ENCODE data around the gene LRRC26. TPM values are rescaled to one million over a fixed set of nuclear protein-coding genes. Genes with fewer than 3 reads are reported as not detected.

Gene LRRC26
- total RNA-seq, 2 donors from 2014 or later: not detected

GRCh38 chr9:137160716-137161557 lies 8.9 kb downstream of the LRRC26 start:
- Mint-ChIP-seq H3K27me3 (peaks cover 21% of the 10 kb centered on the region), H3K36me3 (ENCODE audit: low read depth) (no peaks in the 10 kb centered on the region), H3K4me3 (no peak overlapping the region), H3K4me1 (peaks cover 5% of the 10 kb centered on the region), H3K27ac (no peak overlapping the region), H3K9me3 (no peaks in the 10 kb centered on the region)
- ATAC-seq (replicated peaks): no peak

- Mint-ChIP-seq H3K4me1 (peaks cover 5% of the 10 kb centered on the region), H3K4me3 (no peak overlapping the region), H3K27me3 (peaks cover 18% of the 10 kb centered on the region), H3K9me3 (no peaks in the 10 kb centered on the region), H3K27ac (no peak overlapping the region), H3K36me3 (ENCODE audit: low read depth) (no peaks in the 10 kb centered on the region)
- ATAC-seq (replicated peaks): no peak
These were observed 9.8 kb downstream of the LRRC26 start for GRCh38 chr9:137160054-137160425.

GRCh38 chr9:137159105-137160053 lies 10.5 kb downstream of the LRRC26 start:
- Mint-ChIP-seq H3K36me3 (ENCODE audit: low read depth) (no peaks in the 10 kb centered on the region), H3K4me1 (peaks cover 5% of the 10 kb centered on the region), H3K9me3 (no peaks in the 10 kb centered on the region), H3K4me3 (no peak overlapping the region), H3K27ac (no peak overlapping the region), H3K27me3 (peaks cover 21% of the 10 kb centered on the region)
- ATAC-seq (replicated peaks): no peak

- no peak for ATAC-seq (replicated peaks)
- Mint-ChIP-seq H3K4me3 (no peak overlapping the region), H3K27me3 (peaks cover 21% of the 10 kb centered on the region), H3K36me3 (ENCODE audit: low read depth) (no peaks in the 10 kb centered on the region), H3K9me3 (no peaks in the 10 kb centered on the region), H3K4me1 (peaks cover 5% of the 10 kb centered on the region), H3K27ac (no peak overlapping the region)
These were observed 11.2 kb downstream of the LRRC26 start for GRCh38 chr9:137158625-137159024.

GRCh38 chr9:137157618-137158415 lies 12.0 kb downstream of the LRRC26 start:
- Mint-ChIP-seq H3K36me3 (ENCODE audit: low read depth) (no peaks in the 10 kb centered on the region), H3K4me1 (peaks cover 5% of the 10 kb centered on the region), H3K9me3 (no peaks in the 10 kb centered on the region), H3K27ac (no peak overlapping the region), H3K4me3 (peak overlapping the region; percentile 5), H3K27me3 (peaks cover 19% of the 10 kb centered on the region)
- no peak for ATAC-seq (replicated peaks)

GRCh38 chr9:137156567-137157375 lies 13.1 kb downstream of the LRRC26 start:
- Mint-ChIP-seq H3K4me1 (peaks cover 5% of the 10 kb centered on the region), H3K9me3 (no peaks in the 10 kb centered on the region), H3K27ac (no peak overlapping the region), H3K4me3 (peak overlapping the region; percentile 57), H3K36me3 (ENCODE audit: low read depth) (no peaks in the 10 kb centered on the region), H3K27me3 (peaks cover 19% of the 10 kb centered on the region)
- ATAC-seq (replicated peaks): peak; percentile 74

- Mint-ChIP-seq H3K9me3 (no peaks in the 10 kb centered on the region), H3K27me3 (peaks cover 4% of the 10 kb centered on the region), H3K27ac (no peak overlapping the region), H3K4me3 (no peak overlapping the region), H3K4me1 (no peaks in the 10 kb centered on the region), H3K36me3 (ENCODE audit: low read depth) (no peaks in the 10 kb centered on the region)
- ATAC-seq (replicated peaks): no peak
These were observed 16.9 kb downstream of the LRRC26 start for GRCh38 chr9:137152844-137153405.

GRCh38 chr9:137150617-137151457 lies 19.0 kb downstream of the LRRC26 start:
- H3K4me1 Mint-ChIP-seq: no peaks in the 10 kb centered on the region
- no peak overlapping the region for H3K4me3 Mint-ChIP-seq
- H3K9me3 Mint-ChIP-seq: no peaks in the 10 kb centered on the region
- no peaks in the 10 kb centered on the region for H3K36me3 Mint-ChIP-seq (ENCODE audit: low read depth)
- no peak overlapping the region for H3K27ac Mint-ChIP-seq
- ATAC-seq (replicated peaks): peak; percentile 77
- peaks cover 7% of the 10 kb centered on the region for H3K27me3 Mint-ChIP-seq

GRCh38 chr9:137149942-137150616 lies 19.8 kb downstream of the LRRC26 start:
- no peaks in the 10 kb centered on the region for H3K4me1 Mint-ChIP-seq
- H3K4me3 Mint-ChIP-seq: no peak overlapping the region
- H3K27me3 Mint-ChIP-seq: peaks cover 7% of the 10 kb centered on the region
- ATAC-seq (replicated peaks): no peak
- no peaks in the 10 kb centered on the region for H3K36me3 Mint-ChIP-seq (ENCODE audit: low read depth)
- no peaks in the 10 kb centered on the region for H3K9me3 Mint-ChIP-seq
- no peak overlapping the region for H3K27ac Mint-ChIP-seq

- Mint-ChIP-seq H3K9me3 (no peaks in the 10 kb centered on the region), H3K4me3 (no peak overlapping the region), H3K4me1 (no peaks in the 10 kb centered on the region), H3K36me3 (ENCODE audit: low read depth) (no peaks in the 10 kb centered on the region), H3K27ac (no peak overlapping the region), H3K27me3 (peaks cover 3% of the 10 kb centered on the region)
- ATAC-seq (replicated peaks): no peak
These were observed 20.5 kb downstream of the LRRC26 start for GRCh38 chr9:137149363-137149762.

- no peak for ATAC-seq (replicated peaks)
- Mint-ChIP-seq H3K4me1 (no peaks in the 10 kb centered on the region), H3K27ac (no peak overlapping the region), H3K9me3 (no peaks in the 10 kb centered on the region), H3K27me3 (peaks cover 4% of the 10 kb centered on the region), H3K4me3 (no peak overlapping the region), H3K36me3 (ENCODE audit: low read depth) (no peaks in the 10 kb centered on the region)
These were observed 21.2 kb downstream of the LRRC26 start for GRCh38 chr9:137148661-137149060.

GRCh38 chr9:137148242-137148641 lies 21.6 kb downstream of the LRRC26 start:
- H3K4me3 Mint-ChIP-seq: no peak overlapping the region
- H3K27ac Mint-ChIP-seq: no peak overlapping the region
- no peak for ATAC-seq (replicated peaks)
- no peaks in the 10 kb centered on the region for H3K4me1 Mint-ChIP-seq
- H3K27me3 Mint-ChIP-seq: peaks cover 6% of the 10 kb centered on the region
- H3K36me3 Mint-ChIP-seq (ENCODE audit: low read depth): no peaks in the 10 kb centered on the region
- no peaks in the 10 kb centered on the region for H3K9me3 Mint-ChIP-seq
